Hepatocyte (in vitro differentiated cells): Measurements from ENCODE around the gene HBD.

Source experiments
- EZH2phosphoT487 ChIP-seq: fragments of 200-600 bp; sonication (generic); IDR thresholded peaks from one replicate; pipeline ENCODE4 v1.6.1; 2018; ENCODE audit warnings: antibody characterized with exemption, mild to moderate bottlenecking, low read depth, moderate library complexity; ENCODE audit not compliant: unreplicated experiment, severe bottlenecking
- TF ChIP-seq, protein P1 (sequence below): fragments of 200-600 bp; sonication (generic); IDR thresholded peaks from 2 replicates; pipeline ENCODE4 v1.5.1; 2016; ENCODE audit warnings: antibody characterized with exemption, mild to moderate bottlenecking; ENCODE audit not compliant: poor library complexity

DNA sequence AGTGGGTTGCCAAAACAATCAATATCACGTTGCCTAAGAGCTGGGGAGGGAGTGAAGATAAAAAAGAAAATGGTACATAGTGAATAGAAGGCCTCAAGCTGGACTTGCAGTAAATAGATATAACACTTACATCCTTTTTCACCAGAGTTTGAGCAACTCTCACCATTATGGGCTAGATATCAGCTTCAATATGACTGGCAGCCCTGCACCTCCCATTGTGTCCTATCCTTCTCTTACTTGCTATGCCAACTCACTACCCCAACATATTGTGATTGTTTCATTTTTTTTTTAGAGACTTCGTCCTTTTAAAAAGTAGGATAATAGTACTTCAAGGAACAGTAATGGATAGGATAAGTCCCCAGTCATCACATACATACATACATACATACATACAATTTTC is 7.9 kb upstream of the HBD start:
- no peak for TF ChIP-seq EZH2phosphoT487
- TF ChIP-seq, protein P1, sequence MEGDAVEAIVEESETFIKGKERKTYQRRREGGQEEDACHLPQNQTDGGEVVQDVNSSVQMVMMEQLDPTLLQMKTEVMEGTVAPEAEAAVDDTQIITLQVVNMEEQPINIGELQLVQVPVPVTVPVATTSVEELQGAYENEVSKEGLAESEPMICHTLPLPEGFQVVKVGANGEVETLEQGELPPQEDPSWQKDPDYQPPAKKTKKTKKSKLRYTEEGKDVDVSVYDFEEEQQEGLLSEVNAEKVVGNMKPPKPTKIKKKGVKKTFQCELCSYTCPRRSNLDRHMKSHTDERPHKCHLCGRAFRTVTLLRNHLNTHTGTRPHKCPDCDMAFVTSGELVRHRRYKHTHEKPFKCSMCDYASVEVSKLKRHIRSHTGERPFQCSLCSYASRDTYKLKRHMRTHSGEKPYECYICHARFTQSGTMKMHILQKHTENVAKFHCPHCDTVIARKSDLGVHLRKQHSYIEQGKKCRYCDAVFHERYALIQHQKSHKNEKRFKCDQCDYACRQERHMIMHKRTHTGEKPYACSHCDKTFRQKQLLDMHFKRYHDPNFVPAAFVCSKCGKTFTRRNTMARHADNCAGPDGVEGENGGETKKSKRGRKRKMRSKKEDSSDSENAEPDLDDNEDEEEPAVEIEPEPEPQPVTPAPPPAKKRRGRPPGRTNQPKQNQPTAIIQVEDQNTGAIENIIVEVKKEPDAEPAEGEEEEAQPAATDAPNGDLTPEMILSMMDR = no peak
